Measurements from ENCODE around the gene UBD.

DNA sequence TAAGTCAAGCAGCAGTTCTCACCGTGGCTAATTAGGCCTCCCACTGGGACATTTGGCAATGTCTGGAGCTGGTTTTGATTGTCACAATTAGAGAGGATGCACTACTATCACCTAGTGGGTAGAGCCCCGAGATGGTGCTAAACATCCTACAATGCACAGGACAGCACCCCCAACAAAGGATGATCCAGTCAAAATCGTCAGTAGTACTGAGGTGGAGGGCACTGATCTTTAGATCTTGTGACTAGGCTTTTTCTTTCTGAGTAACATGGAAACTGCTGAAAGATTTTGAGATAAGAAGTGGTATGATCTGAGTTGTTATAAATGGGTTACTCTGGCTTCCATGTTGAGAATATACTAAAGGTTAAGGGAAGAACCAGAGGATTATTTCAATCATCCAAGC, 12.0 kb downstream of the UBD start:
- TF ChIP-seq, protein P1, sequence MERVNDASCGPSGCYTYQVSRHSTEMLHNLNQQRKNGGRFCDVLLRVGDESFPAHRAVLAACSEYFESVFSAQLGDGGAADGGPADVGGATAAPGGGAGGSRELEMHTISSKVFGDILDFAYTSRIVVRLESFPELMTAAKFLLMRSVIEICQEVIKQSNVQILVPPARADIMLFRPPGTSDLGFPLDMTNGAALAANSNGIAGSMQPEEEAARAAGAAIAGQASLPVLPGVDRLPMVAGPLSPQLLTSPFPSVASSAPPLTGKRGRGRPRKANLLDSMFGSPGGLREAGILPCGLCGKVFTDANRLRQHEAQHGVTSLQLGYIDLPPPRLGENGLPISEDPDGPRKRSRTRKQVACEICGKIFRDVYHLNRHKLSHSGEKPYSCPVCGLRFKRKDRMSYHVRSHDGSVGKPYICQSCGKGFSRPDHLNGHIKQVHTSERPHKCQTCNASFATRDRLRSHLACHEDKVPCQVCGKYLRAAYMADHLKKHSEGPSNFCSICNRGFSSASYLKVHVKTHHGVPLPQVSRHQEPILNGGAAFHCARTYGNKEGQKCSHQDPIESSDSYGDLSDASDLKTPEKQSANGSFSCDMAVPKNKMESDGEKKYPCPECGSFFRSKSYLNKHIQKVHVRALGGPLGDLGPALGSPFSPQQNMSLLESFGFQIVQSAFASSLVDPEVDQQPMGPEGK (CRISPR knock-in tag; IDR thresholded peaks at IDR 0.05; ENCODE audit: borderline replicate concordance), result no peak
- TF ChIP-seq, protein P2, sequence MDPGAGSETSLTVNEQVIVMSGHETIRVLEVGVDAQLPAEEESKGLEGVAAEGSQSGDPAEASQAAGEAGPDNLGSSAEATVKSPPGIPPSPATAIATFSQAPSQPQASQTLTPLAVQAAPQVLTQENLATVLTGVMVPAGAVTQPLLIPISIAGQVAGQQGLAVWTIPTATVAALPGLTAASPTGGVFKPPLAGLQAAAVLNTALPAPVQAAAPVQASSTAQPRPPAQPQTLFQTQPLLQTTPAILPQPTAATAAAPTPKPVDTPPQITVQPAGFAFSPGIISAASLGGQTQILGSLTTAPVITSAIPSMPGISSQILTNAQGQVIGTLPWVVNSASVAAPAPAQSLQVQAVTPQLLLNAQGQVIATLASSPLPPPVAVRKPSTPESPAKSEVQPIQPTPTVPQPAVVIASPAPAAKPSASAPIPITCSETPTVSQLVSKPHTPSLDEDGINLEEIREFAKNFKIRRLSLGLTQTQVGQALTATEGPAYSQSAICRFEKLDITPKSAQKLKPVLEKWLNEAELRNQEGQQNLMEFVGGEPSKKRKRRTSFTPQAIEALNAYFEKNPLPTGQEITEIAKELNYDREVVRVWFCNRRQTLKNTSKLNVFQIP (CRISPR knock-in tag; IDR thresholded peaks at IDR 0.05; ENCODE audit: borderline replicate concordance, low read depth), result no peak
- no peak for TF ChIP-seq SNAI2 (CRISPR knock-in tag; IDR thresholded peaks at IDR 0.05)
- no peak for TF ChIP-seq ZFP3 (CRISPR knock-in tag; IDR thresholded peaks at IDR 0.05)
- TF ChIP-seq CREB5 (CRISPR knock-in tag; IDR thresholded peaks at IDR 0.05; ENCODE audit: low read depth), result no peak
- no peak for TF ChIP-seq ZNF565 (CRISPR knock-in tag; conservative IDR thresholded peaks at IDR 0.05; ENCODE audit: low read depth)
- no peak for TF ChIP-seq ZNF70 (CRISPR knock-in tag; IDR thresholded peaks at IDR 0.05)
- no peak for TF ChIP-seq RARB (CRISPR knock-in tag; IDR thresholded peaks at IDR 0.05)
- TF ChIP-seq TOX (CRISPR knock-in tag; IDR thresholded peaks at IDR 0.05; ENCODE audit: borderline replicate concordance), result no peak
- TF ChIP-seq GLIS3 (CRISPR knock-in tag; IDR thresholded peaks at IDR 0.05), result no peak

Measured in SK-N-SH treated with all-trans-retinoic acid at 6 μM for 48 hours (cell line).